ENCODE results near the gene MDH2.

GRCh38 chr7:76003351-76003750, 44.6 kb upstream of the MDH2 start:
- TF ChIP-seq CTCF (IDR thresholded peaks at IDR 0.05; ENCODE audit: insufficient read depth, low read length, poor library complexity, severe bottlenecking) (no peak), EZH2phosphoT487 (conservative IDR thresholded peaks at IDR 0.05; ENCODE audit: low read length) (no peak)

Measured in SU-DHL-6 (cell line).